A549 (cell line): ENCODE results near the gene TMEM182.

Experiments used
- FOSL2 ChIP-seq, 2 experiments: fragments of 450-650 bp in 1 of 2; fragments of >200 bp in 1 of 2; sonication (Bioruptor Twin) in 1 of 2; formaldehyde crosslinking; IDR thresholded peaks; 2 replicates each; pipeline versions ENCODE4 v1.5.0 to v1.6.1; 2016 to 2020; ENCODE audit warnings: mild to moderate bottlenecking in 1 of 2, moderate library complexity in 1 of 2
- HOXA7 ChIP-seq: fragments of 250-450 bp; sonication (Bioruptor Pico); IDR thresholded peaks from 2 replicates; pipeline ENCODE4 v1.5.0; 2020; ENCODE audit warnings: mild to moderate bottlenecking, moderate library complexity

- no peak for TF ChIP-seq HOXA7 (CRISPR knock-in tag)
- no peak for TF ChIP-seq FOSL2 (IDR thresholded peaks at IDR 0.05)
- TF ChIP-seq FOSL2 (CRISPR knock-in tag; IDR thresholded peaks at IDR 0.05): no peak
Observed at GRCh38 chr2:102788885-102789260, 27.0 kb downstream of the TMEM182 start.
